Esophagus muscularis mucosa (tissue), 2 donors: ENCODE measurements around the gene UBXN2A.

Source experiments
- POLR2A ChIP-seq: fragments of 450-650 bp; IDR thresholded peaks from one replicate; pipeline ENCODE4 v1.6.1; 2017; ENCODE audit warnings: antibody characterized with exemption, moderate library complexity, mild to moderate bottlenecking, low read depth
- POLR2AphosphoS5 ChIP-seq, 2 donors: sonication (generic); formaldehyde crosslinking; IDR thresholded peaks; one replicate each; pipeline ENCODE4 v1.6.1; 2017; ENCODE audit warnings: antibody characterized with exemption in 2 of 2

DNA sequence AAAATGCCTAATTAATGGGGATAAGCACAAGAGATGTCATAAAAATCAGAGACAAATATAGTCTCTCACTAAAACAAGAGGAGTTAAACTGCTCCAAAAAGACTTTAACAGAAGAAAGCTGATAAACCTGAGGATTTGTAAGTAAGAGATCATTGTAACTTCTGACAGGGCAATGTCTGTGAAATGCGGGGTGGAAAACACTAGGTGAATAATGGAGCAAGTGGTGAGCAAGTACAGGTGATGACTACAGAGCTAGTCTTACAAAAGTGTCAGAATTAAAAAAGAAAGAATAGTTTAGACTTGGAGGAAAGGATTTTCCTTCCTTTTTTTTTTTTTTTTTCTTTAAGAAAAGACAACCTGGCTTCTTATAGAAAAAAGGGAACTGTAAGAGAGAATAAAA is 36.0 kb upstream of the UBXN2A start:
- TF ChIP-seq POLR2AphosphoS5 (IDR thresholded peaks at IDR 0.05), result no peak
- TF ChIP-seq POLR2A, result no peak
